Endodermal cell (in vitro differentiated cells): ENCODE results near the gene PMEPA1. TPM values are rescaled to one million over a fixed set of nuclear protein-coding genes. Genes with fewer than 3 reads are reported as not detected.

Source experiments
- DNase-seq: peaks from one replicate; pipeline ENCODE4 v3.0.0-alpha.2; 2017
- H3K27ac ChIP-seq: 2 replicates; pipeline ENCODE4 v1.5.1; 2013; ENCODE audit warnings: mild to moderate bottlenecking, low read depth, low read length, moderate library complexity
- H3K27me3 ChIP-seq: 2 replicates; pipeline ENCODE4 v1.6.1; 2013; ENCODE audit warnings: mild to moderate bottlenecking, low read length, moderate library complexity; ENCODE audit not compliant: insufficient read depth, control insufficient read depth, poor library complexity, severe bottlenecking
- H3K36me3 ChIP-seq: 2 replicates; pipeline ENCODE4 v1.7.0; 2013; ENCODE audit warnings: mild to moderate bottlenecking, low read length, moderate library complexity; ENCODE audit not compliant: control insufficient read depth, insufficient read depth
- H3K4me1 ChIP-seq: one replicate; pipeline ENCODE4 v1.7.0; 2013; ENCODE audit warnings: low read length; ENCODE audit not compliant: control insufficient read depth, insufficient read depth
- H3K4me3 ChIP-seq: 2 replicates; pipeline ENCODE4 v1.5.1; 2013; ENCODE audit warnings: mild to moderate bottlenecking, low read length, moderate library complexity
- H3K9ac ChIP-seq: 2 replicates; pipeline ENCODE4 v1.6.1; 2013; ENCODE audit warnings: mild to moderate bottlenecking, low read length, moderate library complexity; ENCODE audit not compliant: poor library complexity, severe bottlenecking; ENCODE audit errors: extremely low read depth
- H3K9me3 ChIP-seq: 2 replicates; pipeline ENCODE4 v1.6.1; 2013; ENCODE audit warnings: mild to moderate bottlenecking, low read length, moderate library complexity; ENCODE audit not compliant: control insufficient read depth
- H3K27ac Mint-ChIP-seq: 2 replicates; pipeline ENCODE4 v1.8.0; 2020; ENCODE audit warnings: mixed read lengths
- H3K27me3 Mint-ChIP-seq: 2 replicates; pipeline ENCODE4 v1.8.0; 2021; ENCODE audit warnings: mild to moderate bottlenecking, mixed read lengths; ENCODE audit not compliant: insufficient read depth
- H3K36me3 Mint-ChIP-seq: 2 replicates; pipeline ENCODE4 v1.8.0; 2020; ENCODE audit warnings: low read depth, mixed read lengths
- H3K4me1 Mint-ChIP-seq: 2 replicates; pipeline ENCODE4 v1.8.0; 2020; ENCODE audit warnings: mixed read lengths
- H3K4me3 Mint-ChIP-seq: 2 replicates; pipeline ENCODE4 v1.8.0; 2020; ENCODE audit warnings: mild to moderate bottlenecking, moderate library complexity, mixed read lengths
- H3K9me3 Mint-ChIP-seq: 2 replicates; pipeline ENCODE4 v1.8.0; 2020; ENCODE audit warnings: mild to moderate bottlenecking, mixed read lengths
- WGBS, 2 experiments: methylation state at CpG; one replicate each; pipeline versions ENCODE4 v1.1.5 to v1.1.7; 2013; ENCODE audit warnings: missing lambda C conversion rate in 2 of 2, mixed read lengths in 1 of 2; ENCODE audit not compliant: insufficient coverage in 1 of 2, insufficient read length in 1 of 2; 5-methylcytosine and 5-hydroxymethylcytosine counted together
- total RNA-seq, 2 donors: library from RNA; stranded (reverse); fragmentation: NEBNext Ultra II Directional in 1 of 2; extraction: Animal tissue kit (Norgen Biotek cat#: 25700) in 1 of 2; gene quantifications; 2 replicates in 1 of 2; 3 replicates in 1 of 2; pipeline ENCODE4 v1.2.1, GENCODE V29; 2021
- TF ChIP-seq, protein P1 (sequence below): fragments of 200-600 bp; sonication (generic); conservative IDR thresholded peaks from 2 replicates; pipeline ENCODE4 v1.5.0; 2021; ENCODE audit warnings: antibody characterized with exemption, mild to moderate bottlenecking

Gene PMEPA1
- total RNA-seq, 2 donors from 2014 or later, result 18.8 to 37.4 TPM

DNA sequence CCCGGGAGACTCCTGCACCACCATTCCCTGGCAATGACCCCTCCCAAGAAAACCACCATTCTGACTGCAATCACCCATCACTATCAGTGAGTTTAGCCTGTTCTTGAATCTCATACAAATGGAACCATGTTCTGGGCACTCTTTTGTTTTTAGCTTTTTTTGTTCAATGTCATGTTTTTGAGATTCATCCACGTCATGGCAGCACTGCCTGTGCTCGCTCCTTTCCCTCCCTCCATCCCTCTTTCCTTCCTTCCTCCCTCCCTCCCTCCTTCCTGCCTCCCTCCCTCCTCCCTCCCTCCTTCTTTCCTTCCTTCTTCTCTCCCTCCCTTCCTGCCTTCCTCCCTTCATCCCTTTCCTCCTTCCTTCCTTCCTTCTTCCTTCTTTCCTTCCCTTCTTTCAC lies 44.4 kb upstream of the PMEPA1 start:
- Histone ChIP-seq H3K9me3 (peaks cover 4% of the 10 kb centered on the region), H3K36me3 (no peaks in the 10 kb centered on the region), H3K27ac (no peak overlapping the region), H3K9ac (no peak overlapping the region), H3K27me3 (peaks cover 15% of the 10 kb centered on the region), H3K4me1 (no peaks in the 10 kb centered on the region), H3K4me3 (no peak overlapping the region)
- no peaks in the 10 kb centered on the region for H3K4me1 Mint-ChIP-seq
- no peak overlapping the region for H3K27ac Mint-ChIP-seq
- peaks cover 6% of the 10 kb centered on the region for H3K9me3 Mint-ChIP-seq
- no peak overlapping the region for H3K4me3 Mint-ChIP-seq
- peaks cover 37% of the 10 kb centered on the region for H3K27me3 Mint-ChIP-seq
- TF ChIP-seq, protein P1, sequence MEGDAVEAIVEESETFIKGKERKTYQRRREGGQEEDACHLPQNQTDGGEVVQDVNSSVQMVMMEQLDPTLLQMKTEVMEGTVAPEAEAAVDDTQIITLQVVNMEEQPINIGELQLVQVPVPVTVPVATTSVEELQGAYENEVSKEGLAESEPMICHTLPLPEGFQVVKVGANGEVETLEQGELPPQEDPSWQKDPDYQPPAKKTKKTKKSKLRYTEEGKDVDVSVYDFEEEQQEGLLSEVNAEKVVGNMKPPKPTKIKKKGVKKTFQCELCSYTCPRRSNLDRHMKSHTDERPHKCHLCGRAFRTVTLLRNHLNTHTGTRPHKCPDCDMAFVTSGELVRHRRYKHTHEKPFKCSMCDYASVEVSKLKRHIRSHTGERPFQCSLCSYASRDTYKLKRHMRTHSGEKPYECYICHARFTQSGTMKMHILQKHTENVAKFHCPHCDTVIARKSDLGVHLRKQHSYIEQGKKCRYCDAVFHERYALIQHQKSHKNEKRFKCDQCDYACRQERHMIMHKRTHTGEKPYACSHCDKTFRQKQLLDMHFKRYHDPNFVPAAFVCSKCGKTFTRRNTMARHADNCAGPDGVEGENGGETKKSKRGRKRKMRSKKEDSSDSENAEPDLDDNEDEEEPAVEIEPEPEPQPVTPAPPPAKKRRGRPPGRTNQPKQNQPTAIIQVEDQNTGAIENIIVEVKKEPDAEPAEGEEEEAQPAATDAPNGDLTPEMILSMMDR, result no peak
- no peak for DNase-seq
- 87 to 91% methylated on average over 3 of the region's 3 CpGs for WGBS, 2 experiments
- H3K36me3 Mint-ChIP-seq, result no peaks in the 10 kb centered on the region

DNA sequence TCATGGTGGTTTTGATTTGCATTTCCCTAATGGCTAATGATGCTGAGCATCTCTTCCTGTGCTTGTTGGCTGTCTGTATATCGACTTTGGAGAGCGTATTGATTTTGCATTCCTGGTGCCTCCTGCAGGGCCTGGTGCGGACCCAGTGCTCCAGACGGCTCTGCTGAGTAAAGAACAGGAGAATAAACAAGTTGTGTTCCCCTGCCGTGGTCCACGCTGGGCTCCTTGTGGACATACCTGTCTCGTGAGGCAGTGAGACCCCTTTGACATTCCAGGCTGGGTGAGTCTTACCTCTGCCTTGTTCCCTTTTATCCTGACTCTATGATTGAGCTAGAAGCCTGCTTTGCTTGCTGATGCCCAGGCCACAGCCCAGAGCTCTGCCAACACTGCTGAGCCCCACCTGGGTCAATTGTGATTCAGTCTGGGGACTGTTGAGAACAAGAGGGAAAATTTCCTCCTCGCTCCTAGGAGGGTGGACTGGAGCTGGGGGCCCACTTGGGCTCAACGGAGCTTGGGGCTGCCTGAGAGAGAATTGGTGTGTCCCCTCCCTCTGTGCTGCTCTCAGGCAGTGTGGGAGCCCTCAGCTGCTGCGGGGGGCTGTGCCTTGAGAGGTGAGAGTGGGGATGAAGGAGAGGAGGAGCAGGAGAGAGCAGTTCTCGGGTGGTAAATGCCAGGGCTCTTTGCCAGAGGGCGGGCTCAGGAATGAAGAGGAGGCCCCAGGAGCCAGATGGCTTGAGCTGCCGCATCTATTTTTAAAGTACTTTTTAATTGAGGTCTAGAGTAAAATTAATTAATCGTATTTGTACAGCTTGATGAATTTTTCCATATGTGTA lies 43.7 kb upstream of the PMEPA1 start:
- Mint-ChIP-seq H3K27me3 (peaks cover 41% of the 10 kb centered on the region), H3K4me3 (no peak overlapping the region), H3K36me3 (no peaks in the 10 kb centered on the region), H3K4me1 (no peaks in the 10 kb centered on the region), H3K9me3 (peaks cover 6% of the 10 kb centered on the region), H3K27ac (no peak overlapping the region)
- no peaks in the 10 kb centered on the region for H3K4me1 ChIP-seq
- H3K9me3 ChIP-seq, result peaks cover 4% of the 10 kb centered on the region
- DNase-seq, result peak; percentile 52
- no peak overlapping the region for H3K27ac ChIP-seq
- no peak overlapping the region for H3K9ac ChIP-seq
- no peaks in the 10 kb centered on the region for H3K36me3 ChIP-seq
- no peak overlapping the region for H3K4me3 ChIP-seq
- 87 to 90% methylated on average over 8 to 14 of the region's 14 CpGs for WGBS, 2 experiments
- TF ChIP-seq, protein P1, result no peak
- peaks cover 21% of the 10 kb centered on the region for H3K27me3 ChIP-seq

DNA sequence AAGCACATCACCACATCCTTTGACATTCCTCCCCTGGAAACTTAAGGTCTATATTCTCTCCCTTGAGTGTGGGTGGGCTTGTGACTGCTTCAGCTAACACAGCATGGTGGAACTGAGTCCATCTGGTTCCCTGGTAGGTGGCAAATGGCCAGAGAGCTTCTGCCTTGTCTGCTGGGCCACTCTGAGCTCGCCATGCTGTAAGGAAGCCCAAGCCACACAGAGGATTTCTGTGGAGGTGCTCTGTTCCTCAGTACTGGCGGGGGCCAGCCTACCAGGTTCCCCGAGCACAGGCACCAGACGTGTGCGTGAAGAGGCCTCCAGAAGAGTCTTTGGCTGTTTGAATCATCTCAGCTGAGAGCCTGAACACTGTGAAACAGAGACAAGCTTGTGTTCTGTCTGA lies 41.6 kb upstream of the PMEPA1 start:
- Mint-ChIP-seq H3K4me1 (no peaks in the 10 kb centered on the region), H3K36me3 (no peaks in the 10 kb centered on the region), H3K27ac (no peak overlapping the region), H3K27me3 (peaks cover 43% of the 10 kb centered on the region), H3K4me3 (no peak overlapping the region), H3K9me3 (no peaks in the 10 kb centered on the region)
- H3K4me1 ChIP-seq, result no peaks in the 10 kb centered on the region
- H3K27ac ChIP-seq, result no peak overlapping the region
- peak; percentile 33 for DNase-seq
- WGBS, 2 experiments, result 90 to 97% methylated on average over 5 of the region's 5 CpGs
- no peak overlapping the region for H3K9ac ChIP-seq
- no peak overlapping the region for H3K4me3 ChIP-seq
- H3K36me3 ChIP-seq, result no peaks in the 10 kb centered on the region
- TF ChIP-seq, protein P1, result no peak
- H3K27me3 ChIP-seq, result peaks cover 35% of the 10 kb centered on the region
- H3K9me3 ChIP-seq, result no peaks in the 10 kb centered on the region
